Thyroid gland (tissue), 4 donors: ENCODE data around the gene PAX5.

Experiments used
- CTCF ChIP-seq, 6 experiments: fragments of 200-600 bp in 3 of 6; fragments of 450-650 bp in 3 of 6; sonication (generic) in 3 of 6; IDR thresholded peaks; one replicate each; pipeline ENCODE4 v1.5.1; 2016 to 2019; ENCODE audit warnings: antibody characterized with exemption in 6 of 6, mild to moderate bottlenecking in 2 of 6, inconsistent platforms in 1 of 6, moderate library complexity in 1 of 6
- POLR2A ChIP-seq, 2 donors: fragments of 450-650 bp; IDR thresholded peaks; one replicate each; pipeline ENCODE4 v1.6.1; 2017; ENCODE audit warnings: antibody characterized with exemption in 2 of 2, mild to moderate bottlenecking in 2 of 2, moderate library complexity in 1 of 2

GRCh38 chr9:37061768-37062167, 27.7 kb upstream of the PAX5 start:
- TF ChIP-seq CTCF (IDR thresholded peaks at IDR 0.05) (no peak), POLR2A (IDR thresholded peaks at IDR 0.05) (no peak)
